Glutamatergic neuron (in vitro differentiated cells): ENCODE results near the gene KDM1A. TPM values are rescaled to one million over a fixed set of nuclear protein-coding genes. Genes with fewer than 3 reads are reported as not detected.
A peak's percentile ranks its signal among the peaks of the same experiment; 100 is the strongest.

Experiments
- DNase-seq: peaks from one replicate; pipeline ENCODE4 v3.0.0; 2022
- H3K27ac Mint-ChIP-seq: one replicate; pipeline ENCODE4 v1.8.0; 2020; ENCODE audit warnings: mild to moderate bottlenecking, mixed read lengths, inconsistent platforms; ENCODE audit not compliant: unreplicated experiment
- H3K27me3 Mint-ChIP-seq: one replicate; pipeline ENCODE4 v1.8.0; 2020; ENCODE audit warnings: mild to moderate bottlenecking, moderate library complexity, mixed read lengths, inconsistent platforms; ENCODE audit not compliant: unreplicated experiment
- H3K36me3 Mint-ChIP-seq: one replicate; pipeline ENCODE4 v1.8.0; 2020; ENCODE audit warnings: mild to moderate bottlenecking, mixed read lengths, inconsistent platforms; ENCODE audit not compliant: unreplicated experiment
- H3K4me1 Mint-ChIP-seq: one replicate; pipeline ENCODE4 v1.8.0; 2020; ENCODE audit warnings: mild to moderate bottlenecking, low read depth, mixed read lengths, inconsistent platforms; ENCODE audit not compliant: unreplicated experiment
- H3K4me3 Mint-ChIP-seq: one replicate; pipeline ENCODE4 v1.8.0; 2020; ENCODE audit warnings: mild to moderate bottlenecking, mixed read lengths, inconsistent platforms; ENCODE audit not compliant: unreplicated experiment
- H3K9me3 Mint-ChIP-seq: one replicate; pipeline ENCODE4 v1.8.0; 2020; ENCODE audit warnings: mild to moderate bottlenecking, moderate library complexity, mixed read lengths, inconsistent platforms; ENCODE audit not compliant: unreplicated experiment
- CTCF ChIP-seq: fragments of 200-600 bp; sonication (generic); IDR thresholded peaks from one replicate; pipeline ENCODE4 v1.5.0; 2021; ENCODE audit not compliant: partially characterized antibody, unreplicated experiment
- long read RNA-seq: library from polyadenylated mRNA; unstranded; transcript quantifications from one replicate; pipeline ENCODE4 v2.0.0, GENCODE V29; 2020; ENCODE audit not compliant: unreplicated experiment
- total RNA-seq: library from RNA; stranded (reverse); fragmentation: NEBNext Ultra II Directional; extraction: Animal tissue kit (Norgen Biotek cat#: 25700); gene quantifications from one replicate; pipeline ENCODE4 v1.2.1, GENCODE V29; 2021; ENCODE audit not compliant: unreplicated experiment

The KDM1A gene
- total RNA-seq: 301 TPM
- long read RNA-seq, transcript KDM1A-201 (19 exons, 3,033 nt): major isoform, 7 of 26 reads
- long read RNA-seq, partial matches to known transcripts: 12 of 26 reads
- long read RNA-seq, other reads (novel, unspliced or antisense): 7 of 26 reads

- peaks cover 8% of the 10 kb centered on the region for H3K27me3 Mint-ChIP-seq
- peaks cover 23% of the 10 kb centered on the region for H3K9me3 Mint-ChIP-seq
- H3K27ac Mint-ChIP-seq: peak within 1 kb of the TSS; percentile 99
- TF ChIP-seq CTCF: no peak
- peaks cover 12% of the 10 kb centered on the region for H3K36me3 Mint-ChIP-seq
- peak; percentile 99 for DNase-seq
- H3K4me1 Mint-ChIP-seq: peaks cover 2% of the 10 kb centered on the region
- peak within 1 kb of the TSS; percentile 98 for H3K4me3 Mint-ChIP-seq
Measured at GRCh38 chr1:23019094-23019862, at the start of gene KDM1A. Gene KDM1A (plus strand): TSS chr1:23019468. CDS start chr1:23019597, 129 bp downstream.

- H3K9me3 Mint-ChIP-seq: peaks cover 14% of the 10 kb centered on the region
- H3K27ac Mint-ChIP-seq: no peak overlapping the region
- no peak for TF ChIP-seq CTCF
- DNase-seq: no peak
- peaks cover 3% of the 10 kb centered on the region for H3K27me3 Mint-ChIP-seq
- peaks cover 20% of the 10 kb centered on the region for H3K4me1 Mint-ChIP-seq
- H3K4me3 Mint-ChIP-seq: no peak overlapping the region
- H3K36me3 Mint-ChIP-seq: peaks cover 14% of the 10 kb centered on the region
Measured at GRCh38 chr1:22970096-22970495, 49.2 kb upstream of the KDM1A start.

GRCh38 chr1:22971161-22971560, 48.1 kb upstream of the KDM1A start:
- Mint-ChIP-seq H3K36me3 (peaks cover 7% of the 10 kb centered on the region), H3K9me3 (peaks cover 10% of the 10 kb centered on the region), H3K27ac (peak overlapping the region; percentile 49), H3K27me3 (peaks cover 3% of the 10 kb centered on the region), H3K4me1 (peaks cover 20% of the 10 kb centered on the region), H3K4me3 (peak overlapping the region; percentile 36)
- TF ChIP-seq CTCF: no peak
- DNase-seq: no peak

GRCh38 chr1:22971611-22972405, 47.5 kb upstream of the KDM1A start:
- DNase-seq: peak; percentile 51
- H3K36me3 Mint-ChIP-seq: peaks cover under 1% of the 10 kb centered on the region

More at GRCh38 chr1:22971611-22972405, 47.5 kb upstream of the KDM1A start:
- peaks cover 3% of the 10 kb centered on the region for H3K27me3 Mint-ChIP-seq
- peak overlapping the region; percentile 49 for H3K27ac Mint-ChIP-seq
- TF ChIP-seq CTCF: no peak
- H3K4me1 Mint-ChIP-seq: peaks cover 24% of the 10 kb centered on the region
- H3K9me3 Mint-ChIP-seq: peaks cover 6% of the 10 kb centered on the region
- peak overlapping the region; percentile 36 for H3K4me3 Mint-ChIP-seq
